ENCODE data around the gene SLC5A1.
"Not testable (repeated sequence)": the region's sequence is repeated elsewhere in the genome, so short reads cannot be mapped to it uniquely, and the experiment has no call there.

SLC5A1 gene

GRCh38 chr22:32144496-32145274 is 101.6 kb downstream of the SLC5A1 start:
- peak; percentile 24 for DNase-seq (ENCODE audit: low spot score)

DNA sequence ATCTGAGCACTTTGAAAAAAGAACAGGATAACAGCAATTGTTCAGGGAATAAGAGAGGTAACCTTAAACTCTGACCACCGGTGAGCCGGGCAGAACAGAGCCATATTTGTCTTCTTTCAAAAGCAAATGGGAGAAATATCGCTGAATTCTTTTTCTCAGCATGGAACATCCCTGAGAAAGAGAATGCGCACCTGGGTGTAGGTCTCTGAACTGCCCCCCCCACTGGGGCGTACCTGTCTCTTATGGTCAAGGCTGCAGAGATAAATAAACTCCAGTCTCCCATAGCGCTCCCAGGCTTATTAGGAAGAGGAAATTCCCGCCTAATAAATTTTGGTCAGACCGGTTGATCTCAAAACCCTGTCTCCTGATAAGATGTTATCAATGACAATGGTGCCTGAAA is 104.1 kb downstream of the SLC5A1 start:
- DNase-seq (ENCODE audit: low spot score): not testable (repeated sequence)

DNA sequence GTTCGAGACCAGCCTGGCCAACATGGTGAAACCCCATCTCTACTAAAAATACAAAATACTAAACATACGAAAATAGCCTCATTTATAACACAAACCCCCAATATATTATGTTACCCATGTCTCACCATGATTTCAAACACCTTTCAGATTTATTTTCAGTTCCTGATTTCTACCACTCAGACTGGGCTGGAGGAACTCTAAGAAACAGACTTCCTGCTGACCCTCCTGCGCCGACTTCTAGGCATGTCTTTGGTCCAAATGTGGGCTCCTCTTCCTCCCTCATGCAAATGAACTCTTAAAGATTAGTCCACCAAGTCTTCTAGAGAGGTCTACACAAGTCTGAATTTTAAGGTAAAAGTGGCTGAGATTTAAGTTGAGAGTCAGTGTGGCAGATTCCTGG is 105.3 kb downstream of the SLC5A1 start:
- not testable (repeated sequence) for DNase-seq (ENCODE audit: low spot score)

DNA sequence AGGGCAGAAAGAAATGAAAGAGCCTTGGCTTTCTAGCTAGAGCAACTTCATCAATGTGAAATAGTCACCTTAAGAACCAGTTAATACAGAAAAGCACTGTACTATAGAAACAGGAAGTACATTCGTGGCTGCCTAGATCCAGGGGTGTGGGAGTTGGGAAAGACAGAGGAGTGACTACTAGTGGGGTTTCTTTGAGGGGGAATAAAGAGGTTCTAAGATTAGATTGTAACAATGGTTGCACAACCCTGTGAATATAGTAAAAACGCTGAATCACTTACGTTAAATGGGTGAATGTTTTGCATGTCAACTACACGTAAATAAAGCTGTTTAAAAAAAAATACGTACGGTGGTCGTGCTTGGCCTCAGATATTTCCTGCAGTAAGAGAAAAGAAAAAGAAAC is 107.6 kb downstream of the SLC5A1 start:
- DNase-seq (ENCODE audit: low spot score): not testable (repeated sequence)

DNA sequence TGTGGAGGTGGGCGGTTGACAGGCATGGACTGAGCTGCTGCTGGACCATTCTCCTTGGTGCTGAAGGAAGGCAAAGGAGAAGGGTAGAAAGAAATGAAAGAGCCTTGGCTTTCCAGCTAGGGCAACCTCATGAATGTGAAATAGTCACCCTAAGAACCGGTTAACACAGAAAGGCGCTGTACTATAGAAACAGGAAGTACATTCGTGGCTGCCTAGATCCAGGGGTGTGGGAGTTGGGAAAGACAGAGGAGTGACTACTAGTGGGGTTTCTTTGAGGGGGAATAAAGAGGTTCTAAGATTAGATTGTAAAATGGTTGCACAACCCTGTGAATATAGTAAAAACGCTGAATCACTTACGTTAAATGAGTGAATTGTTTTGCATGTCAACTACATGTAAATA is 108.6 kb downstream of the SLC5A1 start:
- DNase-seq (ENCODE audit: low spot score): not testable (repeated sequence)

- not testable (repeated sequence) for DNase-seq (ENCODE audit: low spot score)
Measured at GRCh38 chr22:32154727-32155126, 111.7 kb downstream of the SLC5A1 start.

GRCh38 chr22:32157632-32158031 is 114.6 kb downstream of the SLC5A1 start:
- not testable (repeated sequence) for DNase-seq (ENCODE audit: low spot score)

DNA sequence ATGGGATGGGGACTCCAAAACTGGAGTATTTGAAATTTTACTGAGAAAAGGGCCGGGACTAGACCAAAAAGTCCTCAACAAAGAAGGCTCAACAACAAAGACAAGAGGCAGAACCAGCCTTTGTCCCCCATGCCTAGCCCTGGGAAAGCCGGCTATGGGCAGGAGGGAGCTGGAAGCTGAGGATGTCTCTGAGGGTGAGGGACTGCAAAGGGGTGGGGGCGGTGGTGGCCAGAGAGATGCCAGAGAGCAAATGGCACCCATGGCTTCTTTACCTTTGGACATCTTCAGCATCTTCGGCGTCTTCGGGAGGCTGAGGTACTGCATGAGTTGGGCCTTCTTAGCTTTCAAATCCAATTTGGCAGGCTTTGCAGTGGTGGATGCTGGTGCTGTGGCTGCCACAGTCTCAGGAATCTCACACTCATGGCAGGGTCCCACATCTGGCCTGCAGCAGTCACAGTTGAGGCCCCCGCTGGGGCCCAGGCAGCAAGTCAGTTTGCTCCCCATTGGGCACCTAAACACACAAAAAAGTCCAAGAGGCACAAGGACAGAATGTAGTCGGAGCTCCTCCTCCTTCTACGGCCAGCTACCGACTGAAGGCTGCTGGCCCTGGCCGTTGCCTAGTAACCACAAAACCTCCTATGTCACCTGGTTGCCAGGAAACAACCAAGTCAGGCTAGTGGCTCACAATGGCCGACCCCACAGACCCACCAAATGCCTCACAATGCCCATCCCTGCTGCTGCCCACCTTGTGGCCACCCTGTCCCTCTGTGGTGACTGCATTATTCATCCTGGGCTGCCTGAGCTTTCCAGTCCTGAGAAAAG is 115.9 kb downstream of the SLC5A1 start, which contains the start of gene C22orf42:
Gene C22orf42 (minus strand): TSS at position 592 of the 822 bp plus-strand sequence. CDS start 88 bp downstream, at position 504.
- DNase-seq (ENCODE audit: low spot score): no peak

DNA sequence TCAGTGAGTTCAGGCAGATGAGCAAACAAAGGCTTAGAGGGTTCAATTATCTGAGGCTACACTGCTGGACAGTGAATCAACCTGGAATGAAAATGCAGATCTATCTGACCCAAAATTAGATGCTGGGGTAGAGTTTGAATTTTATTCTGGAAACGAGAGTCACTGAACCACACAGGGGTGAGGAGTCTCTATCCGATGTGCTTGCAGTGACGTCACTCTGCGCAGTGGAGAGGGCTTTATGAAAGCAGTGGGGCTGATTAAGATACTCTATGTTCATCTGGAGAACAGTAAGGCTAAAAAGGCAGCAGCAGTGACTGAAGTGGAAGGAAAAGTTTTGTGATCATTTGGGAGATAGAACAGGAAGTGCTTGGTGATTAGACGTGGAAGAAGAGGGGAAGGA is 117.3 kb downstream of the SLC5A1 start:
- DNase-seq (ENCODE audit: low spot score): not testable (repeated sequence)

Data from putamen (tissue), 1 donor.